Astrocyte of the cerebellum (primary cell): Measurements from ENCODE around the gene PARVB.

Experiments
- DNase-seq: peaks from one replicate; pipeline ENCODE4 v3.0.0-alpha.2; 2011; ENCODE audit warnings: low read depth
- H3K4me3 ChIP-seq: 2 replicates; pipeline ENCODE4 v1.5.1; 2011; ENCODE audit warnings: mild to moderate bottlenecking, low read depth, low read length, moderate library complexity
- in situ Hi-C: cut with HindIII; loops from 2 replicates; pipeline ENCODE4 v1.10.0; 2017; ENCODE audit warnings: low sequenced_read_pairs
- TF ChIP-seq, protein P1 (sequence below): IDR thresholded peaks from 2 replicates; pipeline ENCODE4 v1.5.1; 2012; ENCODE audit warnings: low read length, low read depth, moderate library complexity, mild to moderate bottlenecking; ENCODE audit errors: missing control alignments

The PARVB gene

GRCh38 chr22:44112191-44112590 lies 88.1 kb downstream of the PARVB start:
- TF ChIP-seq, protein P1, sequence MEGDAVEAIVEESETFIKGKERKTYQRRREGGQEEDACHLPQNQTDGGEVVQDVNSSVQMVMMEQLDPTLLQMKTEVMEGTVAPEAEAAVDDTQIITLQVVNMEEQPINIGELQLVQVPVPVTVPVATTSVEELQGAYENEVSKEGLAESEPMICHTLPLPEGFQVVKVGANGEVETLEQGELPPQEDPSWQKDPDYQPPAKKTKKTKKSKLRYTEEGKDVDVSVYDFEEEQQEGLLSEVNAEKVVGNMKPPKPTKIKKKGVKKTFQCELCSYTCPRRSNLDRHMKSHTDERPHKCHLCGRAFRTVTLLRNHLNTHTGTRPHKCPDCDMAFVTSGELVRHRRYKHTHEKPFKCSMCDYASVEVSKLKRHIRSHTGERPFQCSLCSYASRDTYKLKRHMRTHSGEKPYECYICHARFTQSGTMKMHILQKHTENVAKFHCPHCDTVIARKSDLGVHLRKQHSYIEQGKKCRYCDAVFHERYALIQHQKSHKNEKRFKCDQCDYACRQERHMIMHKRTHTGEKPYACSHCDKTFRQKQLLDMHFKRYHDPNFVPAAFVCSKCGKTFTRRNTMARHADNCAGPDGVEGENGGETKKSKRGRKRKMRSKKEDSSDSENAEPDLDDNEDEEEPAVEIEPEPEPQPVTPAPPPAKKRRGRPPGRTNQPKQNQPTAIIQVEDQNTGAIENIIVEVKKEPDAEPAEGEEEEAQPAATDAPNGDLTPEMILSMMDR, result no peak
- H3K4me3 ChIP-seq, result no peak overlapping the region
- DNase-seq, result no peak
- in situ Hi-C loops, result no loop called here

DNA sequence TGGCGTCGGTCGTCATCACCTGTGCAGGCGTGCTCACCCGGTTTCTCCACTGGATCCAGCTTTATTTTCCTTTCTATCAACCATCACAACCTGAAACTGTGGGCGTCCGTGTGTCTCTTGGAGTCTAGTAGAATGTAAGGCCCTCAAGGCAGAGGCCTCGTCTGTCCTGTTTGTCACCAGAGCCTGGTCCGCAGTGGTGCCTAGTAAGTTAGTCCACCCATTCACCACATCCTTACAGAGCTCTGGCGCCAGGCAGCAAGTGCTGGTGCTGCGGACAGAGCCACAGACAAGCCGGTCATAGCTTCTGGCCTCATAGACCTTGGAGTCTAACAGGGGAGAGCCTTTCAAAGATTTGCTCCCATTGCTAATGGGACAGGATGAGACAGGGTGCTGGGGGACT lies 92.2 kb downstream of the PARVB start:
- in situ Hi-C loops, result no loop called here
- TF ChIP-seq, protein P1, result no peak
- no peak overlapping the region for H3K4me3 ChIP-seq
- no peak for DNase-seq

DNA sequence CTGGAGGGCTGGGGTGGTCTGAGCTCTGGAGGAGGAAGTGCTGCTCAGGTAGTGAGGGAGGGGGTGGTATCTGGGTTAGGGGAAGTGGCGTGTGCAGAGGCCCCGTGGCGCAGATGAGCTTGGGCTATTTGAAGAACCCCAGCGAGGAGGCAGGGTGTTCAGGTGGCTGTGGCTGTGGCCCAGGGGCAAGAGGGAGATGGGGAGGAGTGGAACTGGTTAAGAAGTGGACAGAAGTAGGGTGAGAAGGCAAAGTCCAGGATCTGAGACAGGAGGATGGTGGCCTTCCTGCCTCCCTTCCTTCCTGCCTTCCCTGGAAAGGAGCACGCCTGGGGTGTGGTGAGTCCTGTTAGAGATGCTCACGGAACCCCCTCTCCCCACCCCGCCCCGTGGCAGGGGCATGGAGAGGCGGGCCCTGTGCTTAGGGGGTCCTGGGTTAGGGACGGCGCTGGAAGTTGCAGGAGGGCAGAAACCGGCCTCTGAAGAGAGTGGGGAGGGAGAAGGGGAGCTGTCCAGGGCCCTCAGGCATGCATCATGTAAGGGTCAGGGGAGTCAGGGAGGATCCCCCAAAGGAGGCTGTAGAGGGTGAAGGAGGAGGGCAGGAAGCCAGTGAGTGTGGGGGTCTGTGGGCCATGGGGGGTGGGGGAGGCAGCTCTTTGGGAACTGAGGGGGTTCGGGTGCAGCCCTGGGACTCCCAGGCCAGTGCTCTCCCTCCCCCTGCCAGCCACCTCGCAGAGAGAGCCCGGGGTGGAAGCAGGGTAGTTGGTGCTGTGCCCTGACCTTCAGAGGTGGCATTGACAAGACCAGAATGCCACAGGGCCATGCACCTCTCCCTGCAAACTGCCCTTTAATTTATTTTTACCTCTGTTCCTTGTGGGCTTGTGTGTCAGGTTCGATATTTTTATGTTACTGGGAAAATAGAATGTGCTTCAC lies 92.9 kb downstream of the PARVB start:
- in situ Hi-C loops, result no loop called here
- H3K4me3 ChIP-seq, result no peak overlapping the region
- DNase-seq, result no peak
- TF ChIP-seq, protein P1, result no peak

DNA sequence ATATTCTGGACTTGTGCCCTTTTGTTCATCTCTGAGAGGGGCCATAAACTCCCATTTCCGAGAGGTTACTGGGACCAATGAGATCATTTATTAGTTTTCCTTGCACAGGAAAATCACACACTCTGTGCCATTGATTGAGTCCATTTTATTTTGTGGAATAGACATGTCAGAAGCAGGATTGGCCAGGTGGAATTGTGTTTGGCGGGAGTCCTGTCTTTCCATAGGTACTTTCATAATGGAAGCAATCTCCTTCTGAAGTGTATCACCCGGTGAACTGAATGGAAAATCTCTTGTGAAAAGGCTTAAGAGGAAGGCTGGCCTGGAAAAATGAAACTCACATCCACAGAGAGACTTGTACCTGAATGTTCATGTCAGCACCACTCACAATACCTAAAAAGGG lies 93.6 kb downstream of the PARVB start:
- in situ Hi-C loops, result no loop called here
- H3K4me3 ChIP-seq, result no peak overlapping the region
- no peak for DNase-seq
- TF ChIP-seq, protein P1, result no peak

GRCh38 chr22:44118645-44119315 lies 94.7 kb downstream of the PARVB start:
- no peak overlapping the region for H3K4me3 ChIP-seq
- TF ChIP-seq, protein P1, result no peak
- in situ Hi-C loops, result no loop called here
- no peak for DNase-seq

DNA sequence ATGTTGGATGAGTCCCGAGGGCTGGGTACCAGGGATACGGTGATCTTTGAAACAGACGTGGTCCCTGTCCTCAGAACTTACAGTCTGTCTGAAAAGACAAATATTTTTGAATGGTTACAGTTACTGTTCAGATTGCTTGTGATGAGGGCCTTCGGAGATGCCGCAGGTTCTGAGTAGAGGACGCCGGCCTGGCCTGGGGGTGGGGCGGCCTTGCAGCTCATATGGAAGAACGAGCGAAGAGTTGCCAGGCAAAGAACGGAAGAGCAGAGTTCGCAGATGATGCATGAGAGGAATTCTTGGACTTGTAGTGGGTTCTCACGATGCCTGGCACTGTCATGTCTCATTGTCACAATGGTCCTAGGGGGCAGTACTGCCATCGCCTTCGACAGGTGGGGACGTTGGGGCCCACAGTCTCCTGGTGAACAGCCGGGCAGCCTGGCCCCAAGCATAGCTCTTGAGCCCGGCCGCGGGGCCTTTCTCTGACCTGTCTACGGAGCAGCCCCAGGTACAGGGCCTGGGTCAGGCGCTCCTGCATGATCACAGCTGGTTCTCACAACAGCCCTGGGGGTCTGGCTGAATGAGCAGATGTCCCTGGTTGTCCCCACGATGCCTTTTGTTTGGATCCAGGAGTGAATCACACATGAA lies 95.7 kb downstream of the PARVB start:
- DNase-seq, result no peak
- TF ChIP-seq, protein P1, result no peak
- H3K4me3 ChIP-seq, result no peak overlapping the region
- in situ Hi-C loops, result no loop called here
